Aorta (tissue), 5 donors: ENCODE results near the gene TMPO. TPM values are rescaled to one million over a fixed set of nuclear protein-coding genes. Genes with fewer than 3 reads are reported as not detected.
"Not testable (repeated sequence)": the region's sequence is repeated elsewhere in the genome, so short reads cannot be mapped to it uniquely, and the experiment has no call there.

Experiments used
- ATAC-seq: fragments of 200-7000 bp; cut with Tn5 transposase; one replicate; pipeline ENCODE4 v1.9.1; 2022; ENCODE audit warnings: moderate library complexity; ENCODE audit not compliant: low FRiP score
- DNase-seq, 2 donors: peaks; one replicate each; pipeline ENCODE4 v3.0.0-alpha.2; 2020
- H3K27ac ChIP-seq, 2 donors: one replicate each; pipeline ENCODE4 v1.5.1; 2013; ENCODE audit warnings: low read length in 2 of 2, mild to moderate bottlenecking in 2 of 2, moderate library complexity in 2 of 2, control low read depth in 1 of 2, inconsistent platforms in 1 of 2, low read depth in 1 of 2
- H3K27me3 ChIP-seq, 2 donors: one replicate each; pipeline ENCODE4 v1.6.1; 2013; ENCODE audit warnings: control low read depth in 1 of 2, low read length in 1 of 2, mild to moderate bottlenecking in 1 of 2, moderate library complexity in 1 of 2; ENCODE audit not compliant: insufficient read depth in 2 of 2, control insufficient read depth in 1 of 2
- H3K36me3 ChIP-seq, 2 donors: one replicate each; pipeline ENCODE4 v1.6.1; 2013; ENCODE audit warnings: control low read depth in 1 of 2, low read length in 1 of 2, mild to moderate bottlenecking in 1 of 2; ENCODE audit not compliant: insufficient read depth in 2 of 2, control insufficient read depth in 1 of 2
- H3K4me1 ChIP-seq, 2 donors: one replicate each; pipeline ENCODE4 v1.6.1; 2013; ENCODE audit warnings: low read length in 2 of 2, control low read depth in 1 of 2, mild to moderate bottlenecking in 1 of 2, moderate library complexity in 1 of 2; ENCODE audit not compliant: insufficient read depth in 2 of 2, control insufficient read depth in 1 of 2
- H3K4me3 ChIP-seq, 2 donors: one replicate each; pipeline ENCODE4 v1.5.1; 2013; ENCODE audit warnings: low read length in 2 of 2, control low read depth in 1 of 2, mild to moderate bottlenecking in 1 of 2
- H3K9me3 ChIP-seq: one replicate; pipeline ENCODE4 v1.6.1; 2013; ENCODE audit warnings: mild to moderate bottlenecking, low read length; ENCODE audit not compliant: control insufficient read depth
- WGBS, 2 donors: extraction: QIAGEN DNeasy Blood & Tissue Kit; methylation state at CpG; one replicate each; pipeline ENCODE4 v1.1.7; 2013; 5-methylcytosine and 5-hydroxymethylcytosine counted together
- intact Hi-C, 2 donors: fragments of 100-400 bp; cut with DNase I; formaldehyde crosslinking; loops; one replicate each; pipeline versions ENCODE4 v1.14.2 to v1.15.0; 2022
- polyA plus RNA-seq, 2 donors: library from polyadenylated mRNA; stranded (reverse); fragments of 200-250 nt; gene quantifications; one replicate each; pipeline ENCODE4 v1.2.3, GENCODE V29; 2013
- total RNA-seq, 2 donors: library from RNA; stranded (reverse); fragmentation: NEBNext Ultra II Directional; extraction: Animal tissue kit (Norgen Biotek cat#: 25700); gene quantifications; one replicate each; pipeline ENCODE4 v1.2.1, GENCODE V29; 2021
- donor health status: healthy with polysubstance abuse.
- donor health status: Bipolar disorder and iron deficiency.
- donor health status: DM: no; HTN: no; CAD: no.
- donor health status: DM: no; HTN: no; CAD: no.
- donor health status: DM: yes; HTN: yes; CAD: no.

Gene TMPO
- total and polyA plus RNA-seq, 4 donors, result 15.2 to 48.3 (median 25.7) TPM

GRCh38 chr12:98483621-98484503 lies 31.5 kb upstream of the TMPO start:
- 74 to 80% methylated on average over 7 of the region's 7 CpGs for WGBS, 2 donors
- Histone ChIP-seq H3K4me1 (no peaks in the 10 kb centered on the region), H3K9me3 (no peaks in the 10 kb centered on the region), H3K27me3 (no peaks in the 10 kb centered on the region), H3K27ac (no peak overlapping the region), H3K36me3 (no peaks in the 10 kb centered on the region), H3K4me3 (no peak overlapping the region)
- intact Hi-C loops, result loop anchor here in 1 of 2 donors (10.0 kb wide), 1 partner anchor 49 kb away; no protein-coding TSS in a partner anchor
- no peak for ATAC-seq
- DNase-seq, result no peak

GRCh38 chr12:98485792-98486340 lies 29.5 kb upstream of the TMPO start:
- WGBS, 2 donors, result 84% methylated on average over 6 of the region's 6 CpGs

GRCh38 chr12:98488416-98488815 lies 27.0 kb upstream of the TMPO start:
- H3K36me3 ChIP-seq, H3K9me3 ChIP-seq, H3K4me3 ChIP-seq, ATAC-seq, H3K27ac ChIP-seq, H3K27me3 ChIP-seq, DNase-seq, H3K4me1 ChIP-seq: not testable (repeated sequence)
- 95 to 96% methylated on average over 9 of the region's 9 CpGs for WGBS, 2 donors
- intact Hi-C loops, result loop anchor here in 1 of 2 donors (10.0 kb wide), 1 partner anchor 54 kb away; no protein-coding TSS in a partner anchor

More at GRCh38 chr12:98485792-98486340, 29.5 kb upstream of the TMPO start:
- DNase-seq, result no peak
- Histone ChIP-seq H3K4me1 (no peaks in the 10 kb centered on the region), H3K36me3 (no peaks in the 10 kb centered on the region), H3K27ac (no peak overlapping the region), H3K27me3 (no peaks in the 10 kb centered on the region), H3K9me3 (no peaks in the 10 kb centered on the region), H3K4me3 (no peak overlapping the region)
- intact Hi-C loops, result loop anchor here in 1 of 2 donors (10.0 kb wide), 1 partner anchor 51 kb away; no protein-coding TSS in a partner anchor
- ATAC-seq, result no peak

- H3K4me1 ChIP-seq, result no peaks in the 10 kb centered on the region
- intact Hi-C loops, result loop anchor here in 1 of 2 donors (10.0 kb wide), 1 partner anchor 54 kb away; no protein-coding TSS in a partner anchor
- no peaks in the 10 kb centered on the region for H3K9me3 ChIP-seq
- H3K36me3 ChIP-seq, result no peaks in the 10 kb centered on the region
- H3K27me3 ChIP-seq, result no peaks in the 10 kb centered on the region
- H3K4me3 ChIP-seq, result no peak overlapping the region
- ATAC-seq, result no peak
- no peak overlapping the region for H3K27ac ChIP-seq
- 95 to 100% methylated on average over 3 of the region's 3 CpGs for WGBS, 2 donors
- DNase-seq, result no peak
Measured at GRCh38 chr12:98489176-98489575, 26.2 kb upstream of the TMPO start.

GRCh38 chr12:98490501-98491453 lies 24.6 kb upstream of the TMPO start:
- Histone ChIP-seq H3K9me3 (no peaks in the 10 kb centered on the region), H3K27me3 (no peaks in the 10 kb centered on the region), H3K36me3 (no peaks in the 10 kb centered on the region), H3K4me3 (no peak overlapping the region), H3K4me1 (no peaks in the 10 kb centered on the region), H3K27ac (peak overlapping the region in 1 of 2 donors; percentile 17)
- intact Hi-C loops, result loop anchor here in 1 of 2 donors (1.0 kb wide), 1 partner anchor 26 kb away; no protein-coding TSS in a partner anchor
- WGBS, 2 donors, result 22 to 24% methylated on average over 14 of the region's 14 CpGs
- ATAC-seq, result peak; percentile 95
- peak; percentile 88 to 94 for DNase-seq

GRCh38 chr12:98492580-98493140 lies 22.7 kb upstream of the TMPO start:
- no peak overlapping the region for H3K27ac ChIP-seq
- DNase-seq (no peak), ATAC-seq (no peak)
- H3K9me3 ChIP-seq, result no peaks in the 10 kb centered on the region
- intact Hi-C loops, result no loop called here
- H3K36me3 ChIP-seq, result no peaks in the 10 kb centered on the region
- H3K4me1 ChIP-seq, result no peaks in the 10 kb centered on the region
- H3K27me3 ChIP-seq, result no peaks in the 10 kb centered on the region
- WGBS, 2 donors, result 81 to 87% methylated on average over 4 of the region's 4 CpGs
- no peak overlapping the region for H3K4me3 ChIP-seq

- not testable (repeated sequence) for H3K36me3 ChIP-seq, DNase-seq, H3K9me3 ChIP-seq, H3K4me3 ChIP-seq, H3K27ac ChIP-seq, H3K4me1 ChIP-seq, ATAC-seq, H3K27me3 ChIP-seq
- intact Hi-C loops, result loop anchor here (5.0 kb wide), 2 partner anchors 79 to 84 kb away; no protein-coding TSS in a partner anchor
- 97% methylated on average over 15 of the region's 15 CpGs for WGBS, 2 donors
Measured at GRCh38 chr12:98501266-98501629, 14.1 kb upstream of the TMPO start.

- DNase-seq (peak; percentile 88 to 94), ATAC-seq (peak; percentile 95)
- WGBS, 2 donors, result 0% methylated on average over 16 of the region's 16 CpGs
- Histone ChIP-seq H3K36me3 (no peaks in the 10 kb centered on the region), H3K9me3 (no peaks in the 10 kb centered on the region), H3K27ac (peak overlapping the region; percentile 70 to 71), H3K4me1 (no peaks in the 10 kb centered on the region), H3K27me3 (no peaks in the 10 kb centered on the region), H3K4me3 (peak overlapping the region; percentile 73 to 94)
- intact Hi-C loops, result loop anchor here (1.0 to 5.0 kb wide), 3 partner anchors 12 to 86 kb away; partner anchors contain the start of gene TMPO (in 1 of the 2)
Measured at GRCh38 chr12:98503342-98503591, 12.1 kb upstream of the TMPO start.
